LoVo (cell line): ENCODE measurements around the gene SDF2L1.
"Not testable (repeated sequence)": the region's sequence is repeated elsewhere in the genome, so short reads cannot be mapped to it uniquely, and the experiment has no call there.

Source experiments
- DNase-seq: peaks from one replicate; pipeline ENCODE4 v3.0.0-alpha.2; 2016; ENCODE audit warnings: low spot score

The SDF2L1 gene

DNA sequence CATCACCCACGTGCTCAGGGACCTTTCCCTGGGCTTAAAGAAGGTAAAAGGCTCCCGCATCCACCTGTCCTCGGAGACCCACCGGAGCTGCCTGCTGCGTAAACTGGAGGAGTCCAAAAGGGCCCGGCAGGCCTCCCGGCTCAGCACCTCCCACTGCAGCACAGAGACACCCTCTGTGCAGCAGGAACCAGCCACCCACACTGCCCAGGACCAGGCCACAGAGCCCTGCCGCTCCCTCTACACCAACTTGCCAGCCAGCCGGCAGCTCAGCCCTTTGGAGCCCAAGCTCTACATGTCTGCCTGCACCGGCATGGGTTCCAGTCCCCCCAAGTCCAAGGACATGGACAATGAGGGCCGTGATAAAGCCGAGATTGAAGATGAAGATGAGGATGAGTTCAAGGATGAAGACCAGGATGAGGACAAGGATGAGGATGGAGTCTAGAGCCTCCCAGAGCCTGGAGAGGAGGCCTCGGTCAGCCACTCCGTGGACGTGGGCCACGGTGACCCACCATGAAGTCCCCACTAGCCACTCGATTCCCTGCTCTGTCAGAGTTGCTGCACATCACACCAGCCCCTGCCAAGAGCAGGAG, 5.4 kb upstream of the SDF2L1 start:
- DNase-seq: no peak

DNA sequence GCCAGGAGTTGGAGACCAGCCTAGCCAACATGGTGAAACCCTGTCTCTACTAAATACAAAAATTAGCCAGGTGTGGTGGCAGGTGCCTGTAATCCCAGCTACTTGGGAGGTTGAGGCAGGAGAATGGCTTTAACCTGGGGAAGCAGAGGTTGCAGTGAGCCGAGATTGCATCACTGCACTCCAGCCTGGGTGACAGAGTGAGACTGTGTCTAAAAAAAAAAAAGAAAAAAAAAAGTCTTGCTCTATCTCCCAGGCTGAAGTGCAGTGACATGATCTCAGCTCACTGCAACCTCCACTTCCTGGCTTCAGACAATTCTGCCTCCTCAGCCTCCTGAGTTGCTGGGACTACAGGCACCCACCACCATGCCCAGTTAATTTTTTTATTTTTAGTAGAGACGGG, 4.7 kb upstream of the SDF2L1 start:
- DNase-seq: not testable (repeated sequence)

DNA sequence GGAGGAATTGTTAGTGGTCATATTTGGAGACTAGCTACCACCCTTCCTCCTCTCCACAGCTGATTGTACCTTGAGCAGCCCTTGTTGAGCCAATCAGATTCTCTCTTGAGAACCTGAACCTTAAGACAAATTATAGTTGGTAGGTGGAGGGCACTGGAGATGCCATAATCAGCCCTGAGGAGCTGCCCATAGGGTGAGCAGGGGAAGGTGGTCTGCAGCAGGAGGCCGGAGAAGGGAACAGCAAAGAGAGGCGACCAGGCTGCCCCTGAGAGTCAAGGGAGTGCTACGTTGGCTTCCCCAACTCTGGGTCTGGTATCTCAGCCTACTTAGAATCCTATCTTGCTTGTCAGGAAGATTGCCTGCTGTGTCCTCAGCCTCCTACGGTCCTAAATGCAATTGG, 2.7 kb upstream of the SDF2L1 start:
- no peak for DNase-seq

DNA sequence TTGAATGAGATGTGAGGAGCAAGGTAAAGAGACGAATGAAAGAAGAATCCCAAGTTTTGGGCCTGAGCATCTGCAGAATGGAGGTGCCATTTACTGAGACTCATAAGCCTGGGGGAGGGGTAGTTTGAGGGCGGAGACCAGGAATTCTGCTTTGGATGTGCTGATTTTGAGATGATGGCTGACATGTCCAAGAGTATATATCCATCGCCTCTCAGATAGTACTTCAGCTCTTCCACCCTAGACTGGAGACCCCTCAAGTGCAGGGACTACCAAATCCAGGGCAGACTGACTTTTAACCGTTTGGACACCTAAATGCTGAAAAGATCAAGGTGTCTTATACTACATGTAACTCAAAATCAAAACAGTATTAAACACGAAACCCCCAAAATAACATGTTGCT, 1.3 kb upstream of the SDF2L1 start:
- DNase-seq: no peak

DNA sequence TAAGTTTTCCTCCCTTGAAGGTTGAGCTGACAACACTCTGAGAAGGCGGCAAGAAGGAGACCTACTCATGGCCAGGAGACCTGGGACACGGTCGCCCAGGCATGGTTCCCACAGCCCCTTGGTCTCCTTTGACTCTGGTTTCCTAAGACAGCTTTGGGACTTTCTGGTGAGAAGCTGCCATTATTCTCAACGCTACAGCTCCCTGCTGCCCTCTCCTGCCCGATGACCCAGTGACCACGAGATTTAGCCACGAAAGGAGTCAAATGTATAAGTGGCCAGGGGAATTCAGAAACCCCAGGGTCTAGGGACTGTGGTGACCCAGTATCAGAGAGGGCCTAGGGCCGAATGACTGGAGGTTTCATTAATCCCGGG, 699 bp upstream of the SDF2L1 start:
- DNase-seq: peak; percentile 48

DNA sequence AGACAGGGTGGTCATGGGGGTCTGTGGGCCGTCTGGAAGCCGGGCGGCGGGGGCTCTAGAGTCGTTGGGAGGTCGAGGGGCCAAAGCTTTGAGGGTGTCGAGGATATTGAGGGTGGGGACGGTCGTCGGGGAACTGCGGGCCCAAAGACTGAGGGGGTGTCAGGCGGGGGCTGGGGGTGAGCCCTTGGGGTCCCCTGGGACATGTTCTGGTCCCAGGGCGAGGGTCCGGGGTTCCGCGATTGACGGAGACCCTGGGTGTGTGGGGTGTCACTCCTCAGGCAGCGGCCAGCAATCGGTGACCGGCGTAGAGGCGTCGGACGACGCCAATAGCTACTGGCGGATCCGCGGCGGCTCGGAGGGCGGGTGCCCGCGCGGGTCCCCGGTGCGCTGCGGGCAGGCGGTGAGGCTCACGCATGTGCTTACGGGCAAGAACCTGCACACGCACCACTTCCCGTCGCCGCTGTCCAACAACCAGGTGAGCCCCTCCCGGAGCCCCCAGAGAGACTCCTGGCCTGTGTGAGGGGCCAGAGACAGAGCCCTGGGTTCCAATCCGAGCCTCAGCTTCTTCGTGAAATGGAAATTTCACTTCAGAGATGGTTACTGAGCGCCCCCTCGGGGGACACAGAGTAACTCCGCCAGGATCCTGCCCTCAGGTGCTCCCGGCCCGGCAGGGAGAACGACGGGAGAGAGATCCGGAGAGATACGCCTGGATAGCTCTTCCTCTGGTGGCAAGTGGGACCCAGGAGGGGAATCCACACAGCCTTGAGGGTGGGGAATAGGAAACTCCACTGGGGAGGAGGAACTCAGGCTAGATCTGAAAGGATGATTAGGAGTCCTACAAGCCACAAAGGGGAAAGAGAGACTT, 714 bp downstream of the SDF2L1 start:
- peak; percentile 66 for DNase-seq

DNA sequence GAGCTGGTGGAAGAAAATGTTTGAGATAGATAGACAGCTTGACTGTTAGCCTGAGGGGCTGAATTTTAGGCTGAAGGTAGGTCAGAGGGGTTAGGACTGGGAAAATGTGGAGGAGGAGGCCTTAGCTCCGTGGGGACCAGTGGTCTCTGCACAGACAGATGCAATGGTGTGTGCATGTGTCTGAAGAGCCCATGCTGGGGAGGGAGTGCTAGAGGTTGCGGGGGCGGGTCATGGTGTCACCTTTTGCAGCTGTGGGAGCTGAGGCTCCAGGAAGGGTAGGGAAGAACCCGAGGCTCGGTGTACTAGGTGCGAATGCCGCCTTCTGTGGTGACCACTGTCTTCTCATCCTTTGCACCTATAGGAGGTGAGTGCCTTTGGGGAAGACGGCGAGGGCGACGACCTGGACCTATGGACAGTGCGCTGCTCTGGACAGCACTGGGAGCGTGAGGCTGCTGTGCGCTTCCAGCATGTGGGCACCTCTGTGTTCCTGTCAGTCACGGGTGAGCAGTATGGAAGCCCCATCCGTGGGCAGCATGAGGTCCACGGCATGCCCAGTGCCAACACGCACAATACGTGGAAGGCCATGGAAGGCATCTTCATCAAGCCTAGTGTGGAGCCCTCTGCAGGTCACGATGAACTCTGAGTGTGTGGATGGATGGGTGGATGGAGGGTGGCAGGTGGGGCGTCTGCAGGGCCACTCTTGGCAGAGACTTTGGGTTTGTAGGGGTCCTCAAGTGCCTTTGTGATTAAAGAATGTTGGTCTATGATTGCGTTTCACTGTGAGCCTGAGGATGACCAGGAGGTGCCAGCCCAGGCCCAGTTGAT, 1.6 kb downstream of the SDF2L1 start:
- no peak for DNase-seq

DNA sequence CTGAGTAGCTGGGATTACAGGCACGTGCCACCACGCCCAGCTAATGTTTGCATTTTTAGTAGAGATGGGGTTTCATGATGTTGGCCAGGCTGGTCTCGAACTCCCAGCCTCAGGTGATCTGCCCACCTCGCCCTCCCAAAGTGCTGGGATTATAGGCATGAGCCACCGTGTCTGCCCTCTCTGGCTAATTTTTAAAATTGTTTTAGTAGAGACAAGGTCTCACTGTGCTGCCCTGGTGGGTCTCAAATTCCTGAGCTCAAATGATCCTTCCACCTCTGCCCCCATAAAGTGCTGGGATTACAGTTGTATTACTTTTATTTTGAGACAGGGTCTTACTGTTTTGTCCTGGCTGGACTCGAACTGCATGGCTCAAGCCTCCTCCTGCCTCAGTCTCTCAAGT, 3.4 kb downstream of the SDF2L1 start:
- not testable (repeated sequence) for DNase-seq

DNA sequence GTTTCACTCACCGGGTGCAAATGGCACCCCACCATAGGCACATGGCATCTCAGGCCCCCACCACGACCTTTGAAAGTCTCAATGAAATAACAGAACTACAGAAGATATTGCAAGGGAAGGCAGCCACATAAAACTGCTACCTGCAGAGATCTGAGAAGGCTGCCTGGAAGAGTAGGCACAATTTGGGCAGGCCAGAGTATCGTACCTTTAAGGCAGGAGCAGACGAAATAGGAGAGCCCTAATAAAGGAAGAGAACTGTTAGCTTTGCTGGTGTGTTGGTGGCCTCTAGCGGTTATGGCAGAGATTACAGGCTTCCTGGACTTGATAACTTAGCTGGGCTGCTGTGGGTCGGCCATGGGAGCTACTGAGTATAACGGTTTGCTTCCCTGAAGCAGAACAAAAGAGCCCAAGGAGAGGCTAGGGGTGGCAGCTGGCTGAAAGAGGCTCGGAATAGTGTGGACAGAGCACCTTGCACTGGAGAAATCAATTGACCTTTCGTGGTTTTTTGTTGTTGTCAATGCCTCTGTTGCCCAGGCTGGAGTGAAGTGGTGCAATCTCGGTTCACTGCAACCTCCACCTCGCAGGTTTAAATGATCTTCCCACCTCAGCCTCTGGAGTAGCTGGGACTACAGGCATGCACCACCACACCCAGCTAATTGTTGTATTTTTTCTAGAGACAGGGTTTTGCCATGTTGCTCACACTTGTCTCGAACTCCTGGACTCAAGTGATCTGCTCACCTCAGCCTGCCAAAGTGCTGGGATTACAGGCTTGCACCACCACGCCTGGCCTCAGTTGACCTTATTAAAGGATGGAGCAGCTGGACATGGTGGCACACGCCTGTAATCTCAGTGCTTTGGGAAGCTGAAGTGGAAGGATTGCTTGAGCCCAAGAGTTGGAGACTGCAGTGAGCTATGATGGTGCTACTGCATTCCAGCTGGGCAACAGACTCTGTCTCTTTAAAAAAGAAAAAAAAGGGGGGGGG, 4.8 kb downstream of the SDF2L1 start:
- peak; percentile 77 for DNase-seq

DNA sequence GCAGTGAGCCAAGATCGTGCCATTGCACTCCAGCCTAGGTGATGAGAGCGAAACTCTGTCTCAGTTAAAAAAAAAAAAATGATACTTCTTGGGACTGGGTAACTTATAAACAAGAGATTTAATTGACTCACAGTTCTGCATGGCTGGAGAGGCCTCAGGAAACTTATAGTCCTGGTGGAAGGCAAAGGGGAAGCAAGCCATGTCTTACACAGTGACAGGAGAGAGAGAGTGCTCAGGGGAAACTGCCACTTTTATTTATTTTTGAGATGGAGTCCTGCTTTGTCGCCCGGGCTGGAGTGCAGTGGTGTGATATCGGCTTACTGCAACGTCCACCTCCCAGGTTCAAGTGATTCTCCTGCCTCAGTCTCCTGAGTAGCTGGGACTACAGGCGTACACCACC, 8.2 kb downstream of the SDF2L1 start:
- DNase-seq: no peak

DNA sequence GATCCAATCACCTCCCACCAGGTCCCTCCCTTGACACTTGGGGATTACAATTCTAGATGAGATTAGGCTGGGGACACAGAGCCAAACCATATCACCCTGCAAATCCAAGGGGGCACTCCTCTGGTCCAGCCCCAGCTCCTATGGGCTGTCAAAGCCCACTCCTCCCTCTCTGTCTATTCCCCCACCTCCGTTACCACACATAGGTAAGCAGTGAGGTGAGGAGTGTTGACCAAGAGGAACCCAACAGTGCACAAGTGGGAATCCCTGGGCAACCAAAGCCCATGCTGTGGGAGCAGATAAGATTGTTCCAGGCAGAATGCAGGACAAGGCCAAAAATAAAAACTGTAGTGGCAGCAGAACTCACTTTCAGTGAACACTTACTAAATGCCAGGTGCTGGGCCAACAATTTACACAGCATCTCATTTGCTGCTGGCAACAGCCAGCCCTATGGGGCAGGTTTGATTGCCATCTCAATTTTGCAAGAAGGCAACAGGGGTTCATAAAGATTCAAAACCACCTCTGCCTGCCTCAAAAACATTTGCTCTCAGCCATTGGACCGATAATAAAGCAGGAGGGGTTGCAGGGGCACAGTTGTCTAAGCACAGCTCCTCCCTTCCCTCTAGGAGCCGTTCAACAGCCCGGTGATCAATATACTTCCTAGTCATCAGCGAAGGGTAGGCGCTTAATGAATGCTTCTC, 8.9 kb downstream of the SDF2L1 start:
- no peak for DNase-seq

DNA sequence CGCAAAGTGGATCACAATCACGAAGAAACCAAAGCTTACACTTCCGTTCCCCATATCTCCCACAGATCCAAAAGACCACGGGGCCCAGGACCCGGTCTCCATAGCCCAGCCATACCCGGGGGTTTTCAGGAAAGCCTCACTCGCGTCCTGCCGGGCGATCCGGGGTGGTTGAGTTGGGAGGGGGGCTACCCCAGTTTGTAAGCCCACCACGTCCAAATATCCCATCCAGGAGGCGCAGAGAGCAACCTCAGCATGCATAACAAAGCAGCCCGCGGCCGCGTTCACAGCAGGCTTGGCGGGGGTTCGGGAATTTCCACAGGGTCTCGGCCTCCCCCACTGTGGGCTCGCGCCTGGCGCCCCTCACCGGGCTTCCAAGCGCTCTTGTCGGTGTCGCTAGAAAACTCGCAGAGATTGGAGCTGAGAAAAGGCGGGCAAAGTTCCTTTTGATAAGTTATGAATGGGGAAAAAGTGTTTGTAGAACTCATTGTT, 9.5 kb downstream of the SDF2L1 start:
- DNase-seq: no peak

DNA sequence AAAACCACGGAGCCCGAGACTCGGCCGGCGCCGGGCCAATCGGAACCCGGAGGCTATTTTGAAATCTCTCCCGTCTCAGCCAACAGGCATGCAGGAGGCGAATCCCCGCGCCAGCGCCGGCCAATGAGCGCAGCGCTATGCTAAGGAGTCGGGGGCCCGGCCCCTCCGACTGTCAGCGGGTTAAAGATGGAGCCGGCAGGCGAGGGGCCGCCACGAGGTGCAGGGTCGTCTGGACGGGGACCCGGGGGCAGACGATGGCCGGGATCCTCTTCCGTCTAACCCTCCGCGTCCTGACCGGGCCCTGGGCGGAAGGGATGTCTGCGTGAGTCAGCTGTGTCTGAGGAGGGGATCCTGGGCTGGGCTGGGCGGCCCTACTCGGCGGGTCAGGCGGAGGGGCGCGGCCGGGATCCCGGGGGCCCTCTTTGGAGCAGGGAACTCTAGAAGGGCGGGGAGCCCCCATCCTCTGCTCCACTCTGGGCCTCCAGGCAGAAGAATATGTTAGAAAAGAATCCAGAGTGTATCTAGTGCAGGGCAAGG, 10.0 kb downstream of the SDF2L1 start:
- DNase-seq: peak; percentile 89

DNA sequence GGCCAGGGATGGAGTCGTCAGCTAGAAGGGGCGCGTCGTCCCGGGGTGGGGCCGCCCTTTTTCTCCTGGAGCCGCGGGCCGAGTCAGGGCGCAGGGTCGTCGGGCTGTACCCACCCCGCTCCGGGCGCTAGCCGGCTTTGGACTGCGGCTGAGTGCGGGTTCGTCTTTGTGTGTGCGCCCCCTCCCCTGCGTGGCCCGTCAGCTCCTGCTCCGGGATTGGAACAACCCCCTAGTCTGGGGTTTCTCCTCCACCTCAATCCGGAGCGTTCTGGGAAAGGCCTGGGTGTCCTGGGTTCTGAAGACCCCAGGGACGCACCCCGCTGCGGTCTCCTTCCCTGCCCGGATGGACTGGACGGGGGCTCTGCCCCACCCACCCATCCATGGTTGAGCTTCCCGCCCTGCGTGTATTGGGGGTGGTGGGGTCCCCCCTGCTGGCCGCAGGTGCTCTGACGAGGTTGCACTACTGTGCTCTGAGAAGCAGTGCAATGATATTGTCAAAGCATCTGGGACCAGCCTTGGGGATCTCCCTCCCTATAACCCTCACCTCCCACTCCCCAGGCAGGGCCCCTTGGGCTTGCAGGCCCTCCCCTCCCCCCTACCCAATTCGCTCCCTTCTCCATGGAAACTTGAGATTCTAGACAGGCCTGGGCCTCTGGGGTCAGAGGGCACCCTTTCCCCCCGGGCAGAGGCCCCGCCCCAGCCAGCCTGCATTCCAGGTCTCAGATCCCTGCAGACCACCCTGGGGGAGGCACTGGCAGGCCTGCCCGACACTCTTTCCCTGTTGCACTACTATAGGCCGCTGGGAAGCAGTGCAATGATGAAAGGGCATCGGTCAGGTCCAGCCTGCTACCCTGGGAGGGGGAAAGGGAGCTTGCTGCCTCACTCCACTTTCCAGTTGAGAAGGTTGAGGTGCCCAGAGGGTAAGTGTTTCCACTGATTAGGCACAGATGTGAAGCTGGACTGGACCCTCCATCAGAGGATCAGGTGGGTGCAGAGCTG, 10.7 kb downstream of the SDF2L1 start:
- no peak for DNase-seq

DNA sequence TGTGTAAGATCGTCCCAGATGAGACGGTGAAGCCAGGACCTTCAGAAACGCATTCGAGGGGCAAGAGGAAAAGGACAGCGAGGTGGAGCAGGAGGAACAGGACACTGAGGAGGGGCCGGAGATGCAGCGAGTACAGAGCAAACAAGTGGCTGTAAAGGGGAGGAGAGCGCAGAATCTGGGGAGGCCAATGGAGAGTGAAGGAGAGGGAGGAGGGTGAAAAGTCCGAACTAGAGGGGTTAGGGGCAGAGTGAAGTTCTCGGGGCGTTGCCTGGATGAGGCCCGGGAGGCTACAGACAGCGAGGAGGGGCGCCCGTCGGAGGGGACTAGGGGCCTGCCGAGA, 14.9 kb downstream of the SDF2L1 start:
- no peak for DNase-seq

DNA sequence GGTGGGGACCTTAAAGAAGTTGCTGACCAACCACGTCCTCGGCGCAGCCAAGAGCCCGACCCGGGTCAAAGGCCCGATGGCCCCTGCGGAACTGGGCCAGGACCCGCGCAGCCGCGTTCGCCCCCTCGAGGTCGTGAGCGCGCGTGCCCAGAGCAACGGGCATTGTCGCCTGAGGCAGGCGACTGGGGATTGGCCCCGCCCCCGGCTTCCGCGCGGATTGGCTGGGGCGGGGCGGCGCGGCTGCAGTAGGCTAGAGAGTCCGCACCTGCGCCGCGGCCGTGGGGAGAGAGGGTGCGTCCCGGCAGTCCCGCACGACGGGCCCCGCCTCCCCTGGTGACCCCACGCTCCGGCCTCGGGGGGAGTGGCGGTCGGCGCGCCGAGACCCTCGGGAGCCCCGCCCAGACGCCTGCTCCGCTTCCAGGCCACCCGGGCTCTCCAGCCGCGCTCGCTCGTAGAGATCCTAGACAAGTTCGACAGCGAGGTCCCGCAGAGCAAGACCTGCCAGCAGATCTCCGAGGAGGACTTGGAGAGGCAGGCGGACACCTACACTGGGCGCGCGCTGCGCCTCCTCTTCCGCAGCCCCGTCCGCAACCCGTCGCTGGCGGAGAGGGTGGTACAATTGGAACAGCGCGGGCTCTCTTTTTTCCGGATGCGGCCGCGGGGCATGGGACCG, 15.4 kb downstream of the SDF2L1 start:
- peak; percentile 89 for DNase-seq

DNA sequence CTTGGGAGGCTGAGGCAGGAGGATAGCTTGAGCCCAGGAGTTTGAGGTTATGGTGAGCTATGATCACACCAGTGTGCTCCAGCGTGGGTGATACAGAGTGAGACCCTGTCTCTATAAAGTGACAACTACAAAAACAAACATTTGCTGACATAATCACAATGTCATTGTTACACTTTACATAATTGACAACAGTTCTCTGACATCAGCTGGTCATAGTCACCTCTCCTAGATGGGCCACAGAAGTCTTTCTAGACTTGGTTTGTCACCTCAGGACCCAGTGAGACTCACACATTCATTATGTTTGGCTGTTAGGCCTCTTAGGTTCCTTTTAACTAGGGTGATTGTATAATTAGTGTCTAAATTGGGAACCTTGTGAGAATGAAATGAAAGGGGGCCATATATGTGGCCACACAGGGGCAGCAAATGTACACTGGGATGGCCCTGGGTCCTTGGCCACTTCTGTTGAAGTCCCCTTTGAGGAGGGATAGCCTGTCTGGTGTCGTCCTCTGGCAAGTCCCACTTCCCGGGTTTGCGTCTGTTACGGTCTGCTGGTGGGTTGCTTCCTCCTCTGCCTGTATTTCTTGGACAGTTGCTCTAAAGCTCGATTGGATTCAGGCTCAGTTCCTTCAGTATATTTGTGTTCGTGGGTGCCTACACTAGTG, 17.9 kb downstream of the SDF2L1 start:
- DNase-seq: no peak

DNA sequence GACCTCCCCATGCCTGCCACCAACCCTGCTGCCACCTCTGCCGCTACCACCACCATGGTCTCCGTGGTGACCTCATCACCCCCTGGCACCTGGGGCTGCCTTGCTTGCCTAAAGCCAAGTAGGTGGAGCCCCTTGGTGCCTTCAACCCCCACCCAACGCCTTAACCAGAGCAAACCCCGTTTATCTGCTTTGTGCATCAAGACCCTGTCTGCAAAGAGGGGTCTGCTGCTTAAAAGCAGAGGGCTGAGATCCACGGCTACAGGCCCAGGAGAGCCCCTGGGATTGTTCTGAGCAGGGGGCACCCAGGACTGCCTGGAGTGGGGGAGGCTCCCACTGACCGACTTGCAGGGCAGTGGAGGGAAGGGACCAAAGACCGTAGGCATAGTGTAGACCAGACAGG, 18.8 kb downstream of the SDF2L1 start:
- DNase-seq: no peak
